Ovary (tissue), 3 donors: ENCODE data around the gene PRPH2.

Experiments used
- CTCF ChIP-seq, 3 donors: fragments of 450-650 bp in 2 of 3; fragments of 200-600 bp in 1 of 3; IDR thresholded peaks; one replicate each; pipeline versions ENCODE4 v1.5.1 to v1.8.0; 2016 to 2022; ENCODE audit warnings: antibody characterized with exemption in 3 of 3, mild to moderate bottlenecking in 1 of 3
- EP300 ChIP-seq: sonication (generic); formaldehyde crosslinking; IDR thresholded peaks from one replicate; pipeline ENCODE4 v1.6.1; 2017; ENCODE audit warnings: antibody characterized with exemption
- POLR2A ChIP-seq: fragments of 450-650 bp; IDR thresholded peaks from one replicate; pipeline ENCODE4 v1.6.1; 2017; ENCODE audit warnings: antibody characterized with exemption, mild to moderate bottlenecking, moderate library complexity
- donor health status: DM: no; HTN: no; CAD: no.

GRCh38 chr6:42709871-42710270, 12.5 kb downstream of the PRPH2 start:
- no peak for TF ChIP-seq CTCF (IDR thresholded peaks at IDR 0.05)
- no peak for TF ChIP-seq EP300
- TF ChIP-seq POLR2A, result no peak
